A549 treated with AZD9567 at 1 μM for 4 hours (cell line): ENCODE measurements around the gene C1orf141. TPM values are rescaled to one million over a fixed set of nuclear protein-coding genes. Genes with fewer than 3 reads are reported as not detected.

Experiments
- total RNA-seq: library from RNA; stranded (reverse); fragments of 200-300 nt; extraction: Qiagen RNA extraction; gene quantifications from 5 replicates; pipeline ENCODE4 v1.2.3, GENCODE V29; 2022; ENCODE audit not compliant: insufficient read depth

The C1orf141 gene
- total RNA-seq: not detected in 5 replicates

GRCh38 chr1:67134695-67135094 lies at the start of gene C1orf141:
Gene C1orf141, minus strand, starts transcription at chr1:67134970. Its CDS starts 7,730 bp downstream, at chr1:67127240.

GRCh38 chr1:67166196-67166595 lies 31.4 kb upstream of the C1orf141 start, which contains the start of gene IL23R:
Gene IL23R, plus strand, starts transcription at chr1:67166454. Its CDS starts 1,667 bp downstream, at chr1:67168121.

GRCh38 chr1:67053785-67054772 lies 80.7 kb downstream of the C1orf141 start, which contains the start of gene SLC35D1:
Gene SLC35D1, minus strand, starts transcription at chr1:67054148. Its CDS starts 135 bp downstream, at chr1:67054013.

Other genes with a start within 250 kb of the C1orf141 start
- gene DNAI4, start 210.1 kb downstream of the C1orf141 start, total RNA-seq: 0.27 to 2.3 TPM (median 2.2 TPM) in 4 of 5 replicates, not detected in the other
- 7.0 to 9.6 TPM (median 8.7 TPM) in 5 replicates for gene MIER1, start 210.0 kb downstream of the C1orf141 start, total RNA-seq
- gene SLC35D1, start 80.8 kb downstream of the C1orf141 start, total RNA-seq: 7.3 to 11.9 TPM (median 7.6 TPM) in 5 replicates
- gene IL23R, start 31.5 kb upstream of the C1orf141 start, total RNA-seq: not detected in 5 replicates
- gene IL12RB2, start 172.9 kb upstream of the C1orf141 start, total RNA-seq: 0.05 to 0.13 TPM (median 0.09 TPM) in 3 of 5 replicates, not detected in the others